ENCODE data around the gene MARVELD1. TPM values are rescaled to one million over a fixed set of nuclear protein-coding genes. Genes with fewer than 3 reads are reported as not detected.

The MARVELD1 gene
- total RNA-seq, 2 experiments from 2014 or later: 2.3 to 2.9 TPM

DNA sequence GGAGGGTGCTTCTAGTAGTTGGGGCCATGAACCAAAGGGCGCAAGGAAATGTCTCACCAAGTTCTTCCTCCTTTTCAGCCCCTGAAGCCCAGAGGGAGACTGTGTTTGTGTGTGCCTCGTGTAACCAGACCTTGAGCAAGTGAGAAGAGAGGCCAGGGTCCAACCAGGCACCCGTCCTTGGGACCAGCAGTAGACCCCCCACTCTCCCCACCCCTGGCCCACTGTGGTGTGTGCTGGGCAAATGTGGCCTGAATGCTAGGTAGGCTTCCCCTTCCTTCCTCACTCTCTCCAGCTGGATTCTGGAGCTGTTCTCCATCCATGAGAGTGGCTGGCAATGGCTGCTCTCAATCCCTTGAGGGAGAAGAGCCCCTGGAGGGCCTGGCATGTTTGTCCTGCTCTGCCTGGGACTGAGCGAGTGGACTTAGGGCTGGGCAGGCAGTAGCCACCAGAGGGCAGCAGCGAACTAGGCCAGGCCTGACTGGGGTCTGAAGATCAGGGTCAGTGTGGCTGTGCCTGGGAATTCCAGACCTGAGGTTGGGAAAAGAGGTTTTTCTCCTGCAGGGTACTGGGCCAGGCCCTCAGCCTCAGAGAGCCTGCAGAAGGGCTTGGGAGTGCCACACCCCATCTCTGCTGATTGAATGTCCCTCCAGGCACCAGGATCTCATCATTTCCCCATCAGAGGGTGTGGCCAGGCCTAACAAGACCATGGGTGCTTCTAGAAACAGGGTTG is 45.8 kb downstream of the MARVELD1 start:
- peak; percentile 75 for TF ChIP-seq CTCF (IDR thresholded peaks at IDR 0.05)
- no peak overlapping the region for H3K27ac Mint-ChIP-seq
- H3K4me1 Mint-ChIP-seq (ENCODE audit: low read depth): no peaks in the 10 kb centered on the region
- H3K9me3 Mint-ChIP-seq: no peaks in the 10 kb centered on the region
- H3K4me3 Mint-ChIP-seq: no peak overlapping the region
- POLR2A ChIA-PET: no interaction called here
- H3K27me3 Mint-ChIP-seq: no peaks in the 10 kb centered on the region
- ATAC-seq (peak; percentile 89), DNase-seq (peak; percentile 65)
- CTCF ChIA-PET: interaction anchor here (1.2 to 2.6 kb wide), 5 partner anchors 11 to 110 kb away, joined by 3 to 17 read pairs (median 5); no protein-coding TSS in a partner anchor
- peaks cover 30% of the 10 kb centered on the region for H3K36me3 Mint-ChIP-seq (ENCODE audit: low read depth)
- intact Hi-C loops (cut with micrococcal nuclease): no loop called here

GRCh38 chr10:97759946-97760345 is 46.4 kb downstream of the MARVELD1 start:
- ChIA-PET CTCF (interaction anchor here (1.1 to 2.6 kb wide), 7 partner anchors 12 to 109 kb away, joined by 3 to 17 read pairs (median 4); no protein-coding TSS in a partner anchor), POLR2A (no interaction called here)
- ATAC-seq: no peak
- no peaks in the 10 kb centered on the region for H3K27me3 Mint-ChIP-seq
- H3K4me1 Mint-ChIP-seq (ENCODE audit: low read depth): no peaks in the 10 kb centered on the region
- no peak overlapping the region for H3K27ac Mint-ChIP-seq
- no peak overlapping the region for H3K4me3 Mint-ChIP-seq
- no peak for TF ChIP-seq CTCF (IDR thresholded peaks at IDR 0.05)
- no peak for DNase-seq
- H3K36me3 Mint-ChIP-seq (ENCODE audit: low read depth): peaks cover 24% of the 10 kb centered on the region
- intact Hi-C loops (cut with micrococcal nuclease): no loop called here
- no peaks in the 10 kb centered on the region for H3K9me3 Mint-ChIP-seq

DNA sequence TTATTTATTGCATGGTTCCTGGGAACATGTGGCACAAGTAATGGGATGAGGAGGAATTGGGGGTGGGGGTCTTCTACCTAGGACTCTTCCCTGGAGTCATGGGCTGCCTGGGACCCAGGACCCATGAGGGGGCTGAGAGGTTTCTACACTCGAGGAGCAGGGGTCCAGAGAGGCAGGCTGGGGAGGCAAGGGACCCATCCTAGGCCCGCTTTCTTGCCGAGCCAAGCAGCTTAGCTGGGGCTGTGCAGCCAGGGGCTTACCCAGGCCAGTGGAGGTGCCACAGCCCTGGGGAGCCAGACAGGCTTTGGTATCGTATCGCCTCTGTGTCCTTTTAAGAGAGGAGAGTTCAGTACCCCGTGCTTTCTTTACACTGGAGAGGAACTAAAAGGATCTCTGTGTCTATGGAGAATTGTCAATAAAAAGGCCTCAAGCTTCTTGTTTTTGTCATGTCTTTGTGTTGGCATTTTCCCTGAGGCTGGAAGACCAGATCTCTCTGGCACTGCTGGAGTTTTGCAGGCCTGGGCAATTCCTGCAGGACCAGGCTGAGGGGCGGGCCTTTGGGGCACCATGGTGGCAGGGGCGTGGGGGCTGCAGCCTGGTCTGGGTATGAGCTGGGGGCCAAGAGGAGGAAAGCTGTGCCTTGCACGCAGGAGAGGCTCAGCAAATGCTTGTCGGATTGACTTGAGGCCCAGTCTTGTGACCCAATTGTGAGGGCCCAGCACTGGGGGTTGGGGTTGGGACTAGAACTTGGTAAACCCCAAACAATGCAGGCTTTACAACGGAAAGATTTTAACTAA is 47.1 kb downstream of the MARVELD1 start:
- Mint-ChIP-seq H3K27me3 (no peaks in the 10 kb centered on the region), H3K27ac (no peak overlapping the region), H3K4me3 (no peak overlapping the region), H3K9me3 (no peaks in the 10 kb centered on the region), H3K36me3 (ENCODE audit: low read depth) (peaks cover 20% of the 10 kb centered on the region), H3K4me1 (ENCODE audit: low read depth) (no peaks in the 10 kb centered on the region)
- CTCF ChIA-PET: interaction anchor here (1.1 to 2.6 kb wide), 8 partner anchors 13 to 268 kb away, joined by 3 to 17 read pairs (median 4); no protein-coding TSS in a partner anchor
- no peak for DNase-seq
- TF ChIP-seq CTCF (IDR thresholded peaks at IDR 0.05): no peak
- POLR2A ChIA-PET: no interaction called here
- intact Hi-C loops (cut with micrococcal nuclease): no loop called here
- no peak for ATAC-seq

- intact Hi-C loops (cut with micrococcal nuclease): no loop called here
- no peaks in the 10 kb centered on the region for H3K27me3 Mint-ChIP-seq
- DNase-seq: no peak
- no peak overlapping the region for H3K27ac Mint-ChIP-seq
- TF ChIP-seq CTCF (IDR thresholded peaks at IDR 0.05): no peak
- no peak overlapping the region for H3K4me3 Mint-ChIP-seq
- CTCF ChIA-PET: interaction anchor here (0.6 to 2.6 kb wide), 5 partner anchors 30 to 267 kb away, joined by 3 to 17 read pairs (median 4); no protein-coding TSS in a partner anchor
- POLR2A ChIA-PET: interaction anchor here (1.3 kb wide), 1 partner anchor 29 kb away, joined by 4 read pairs; no protein-coding TSS in a partner anchor
- H3K36me3 Mint-ChIP-seq (ENCODE audit: low read depth): peaks cover 20% of the 10 kb centered on the region
- H3K4me1 Mint-ChIP-seq (ENCODE audit: low read depth): no peaks in the 10 kb centered on the region
- H3K9me3 Mint-ChIP-seq: no peaks in the 10 kb centered on the region
- ATAC-seq: no peak
These were observed 47.9 kb downstream of the MARVELD1 start for GRCh38 chr10:97761331-97761865.
